ENCODE results near the gene AMOTL2. TPM values are rescaled to one million over a fixed set of nuclear protein-coding genes. Genes with fewer than 3 reads are reported as not detected.
A peak's percentile ranks its signal among the peaks of the same experiment; 100 is the strongest.

The AMOTL2 gene
- total RNA-seq, 1 experiment from 2014 or later = 153 TPM

GRCh38 chr3:134364936-134365765 lies 9.1 kb downstream of the AMOTL2 start:
- BruUV-seq (replicated peaks) = no TSS peak
- peaks cover 70% of the 10 kb centered on the region for H3K4me1 Mint-ChIP-seq (ENCODE audit: low read depth, unreplicated experiment)
- no peak for TF ChIP-seq CTCF (IDR thresholded peaks at IDR 0.05; ENCODE audit: unreplicated experiment)
- intact Hi-C loops (cut with micrococcal nuclease; ENCODE audit: unreplicated experiment) = loop anchor here (1.0 to 2.0 kb wide), 2 partner anchors 8 to 48 kb away; no protein-coding TSS in a partner anchor
- CTCF ChIA-PET = interaction anchor here (0.9 to 3.3 kb wide), 12 partner anchors 10 to 121 kb away, joined by 3 to 35 read pairs (median 6); partner anchors contain the start of genes AMOTL2, ANAPC13 and CEP63
- H3K4me3 Mint-ChIP-seq (ENCODE audit: low read depth, unreplicated experiment) = peak overlapping the region; percentile 43
- no peaks in the 10 kb centered on the region for H3K9me3 Mint-ChIP-seq (ENCODE audit: low read depth, unreplicated experiment)
- H3K36me3 Mint-ChIP-seq (ENCODE audit: insufficient read depth, unreplicated experiment) = peaks cover 100% of the 10 kb centered on the region
- no peaks in the 10 kb centered on the region for H3K27me3 Mint-ChIP-seq (ENCODE audit: unreplicated experiment)
- no peak for DNase-seq
- peak overlapping the region; percentile 53 for H3K27ac Mint-ChIP-seq (ENCODE audit: unreplicated experiment)

DNA sequence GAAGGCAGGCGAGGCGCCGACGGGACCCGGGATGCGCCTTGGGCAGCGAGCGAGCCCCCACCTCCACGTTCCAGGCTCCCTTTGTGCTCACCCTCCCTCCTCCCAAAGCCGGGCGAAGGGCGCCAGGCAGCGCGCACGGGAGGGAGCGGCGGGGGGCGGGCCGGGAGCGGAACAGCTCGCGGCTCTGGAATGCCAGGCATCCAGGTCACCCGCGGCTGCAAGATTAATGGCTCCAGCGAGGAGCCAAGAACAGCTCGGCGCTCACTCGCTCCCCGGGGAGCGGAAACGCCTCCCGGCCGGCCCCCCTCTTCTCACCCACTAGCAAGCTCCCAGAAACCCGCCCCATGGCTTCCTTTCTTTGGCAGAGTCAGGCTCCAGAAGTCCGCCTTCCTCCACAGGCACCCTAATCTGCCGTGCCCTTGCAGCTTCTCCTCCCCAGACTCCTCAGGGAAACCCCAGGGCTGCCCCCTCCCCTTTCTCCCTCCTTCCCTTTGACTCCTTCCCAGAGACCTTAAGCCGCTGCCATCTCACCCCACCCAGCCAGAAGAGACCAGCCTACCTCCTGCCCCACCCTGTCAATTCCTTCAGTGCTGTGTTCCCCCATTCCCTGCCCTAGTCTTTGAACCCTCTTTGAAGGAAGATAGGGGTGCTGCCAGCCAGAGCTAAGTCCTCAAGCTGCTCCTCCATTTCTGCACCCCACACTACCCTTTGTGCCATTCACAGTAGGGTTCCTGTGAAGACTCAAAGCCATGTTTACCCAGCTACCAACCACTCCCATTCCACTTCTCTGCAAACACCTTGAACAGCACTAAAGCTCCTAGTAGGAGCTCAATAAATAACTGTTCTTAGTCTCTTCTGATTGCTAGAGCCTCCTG lies 9.9 kb downstream of the AMOTL2 start:
- no peak for TF ChIP-seq CTCF (IDR thresholded peaks at IDR 0.05; ENCODE audit: unreplicated experiment)
- Mint-ChIP-seq H3K4me1 (ENCODE audit: low read depth, unreplicated experiment) (peaks cover 70% of the 10 kb centered on the region), H3K9me3 (ENCODE audit: low read depth, unreplicated experiment) (no peaks in the 10 kb centered on the region), H3K27ac (ENCODE audit: unreplicated experiment) (peak overlapping the region; percentile 53), H3K36me3 (ENCODE audit: insufficient read depth, unreplicated experiment) (peaks cover 100% of the 10 kb centered on the region), H3K27me3 (ENCODE audit: unreplicated experiment) (no peaks in the 10 kb centered on the region), H3K4me3 (ENCODE audit: low read depth, unreplicated experiment) (peak overlapping the region; percentile 43)
- intact Hi-C loops (cut with micrococcal nuclease; ENCODE audit: unreplicated experiment) = loop anchor here (1.0 to 2.0 kb wide), 2 partner anchors 9 to 47 kb away; no protein-coding TSS in a partner anchor
- peak; percentile 99 for DNase-seq
- no TSS peak for BruUV-seq (replicated peaks)
- CTCF ChIA-PET = interaction anchor here (0.7 to 3.3 kb wide), 24 partner anchors 8 to 141 kb away, joined by 3 to 35 read pairs (median 4); partner anchors contain the start of genes AMOTL2, ANAPC13 and CEP63

GRCh38 chr3:134363381-134363755 lies 10.9 kb downstream of the AMOTL2 start:
- no peak for TF ChIP-seq CTCF (IDR thresholded peaks at IDR 0.05; ENCODE audit: unreplicated experiment)
- no peaks in the 10 kb centered on the region for H3K27me3 Mint-ChIP-seq (ENCODE audit: unreplicated experiment)
- H3K27ac Mint-ChIP-seq (ENCODE audit: unreplicated experiment) = peak overlapping the region; percentile 53
- DNase-seq = no peak
- H3K4me1 Mint-ChIP-seq (ENCODE audit: low read depth, unreplicated experiment) = peaks cover 74% of the 10 kb centered on the region
- intact Hi-C loops (cut with micrococcal nuclease; ENCODE audit: unreplicated experiment) = no loop called here
- peak overlapping the region; percentile 43 for H3K4me3 Mint-ChIP-seq (ENCODE audit: low read depth, unreplicated experiment)
- no peaks in the 10 kb centered on the region for H3K9me3 Mint-ChIP-seq (ENCODE audit: low read depth, unreplicated experiment)
- CTCF ChIA-PET = interaction anchor here (0.5 to 3.3 kb wide), 15 partner anchors 9 to 111 kb away, joined by 3 to 35 read pairs (median 6); partner anchors contain the start of gene AMOTL2
- BruUV-seq (replicated peaks) = no TSS peak
- H3K36me3 Mint-ChIP-seq (ENCODE audit: insufficient read depth, unreplicated experiment) = peaks cover 100% of the 10 kb centered on the region

DNA sequence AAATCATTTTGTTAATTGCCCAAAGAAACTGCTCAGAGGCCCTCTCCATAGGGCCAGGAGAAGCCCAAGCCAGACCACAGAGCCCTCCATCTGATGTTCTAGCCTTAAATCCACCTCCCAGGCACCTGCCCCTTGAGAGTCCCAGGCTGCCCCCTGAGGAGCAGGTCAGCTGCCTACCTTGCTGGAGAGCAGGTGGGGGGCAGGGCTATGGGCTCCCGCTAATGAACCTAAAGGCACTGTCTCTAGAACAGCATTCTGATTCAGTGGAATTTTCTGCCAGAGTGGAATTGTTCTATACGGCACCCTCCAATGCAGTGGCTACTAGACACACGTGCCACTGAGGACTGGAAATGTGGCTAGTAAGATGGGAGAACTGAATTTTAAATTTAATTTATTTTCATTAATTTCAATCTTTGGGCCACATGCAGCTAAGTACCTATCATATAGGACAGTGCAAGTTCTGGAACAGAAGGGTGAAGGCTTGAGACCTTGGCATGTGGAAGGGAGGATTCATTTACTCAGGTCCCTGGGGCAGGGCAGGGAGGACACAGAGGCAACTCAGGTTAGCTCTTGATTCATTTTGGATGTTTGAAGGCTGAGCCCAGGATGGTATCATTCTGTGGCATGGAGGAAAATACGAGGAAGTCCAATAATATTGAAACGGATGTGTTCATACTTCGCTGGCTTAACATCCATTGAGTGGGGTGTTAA lies 11.4 kb downstream of the AMOTL2 start:
- H3K36me3 Mint-ChIP-seq (ENCODE audit: insufficient read depth, unreplicated experiment) = peaks cover 100% of the 10 kb centered on the region
- H3K4me3 Mint-ChIP-seq (ENCODE audit: low read depth, unreplicated experiment) = peak overlapping the region; percentile 43
- no peaks in the 10 kb centered on the region for H3K9me3 Mint-ChIP-seq (ENCODE audit: low read depth, unreplicated experiment)
- H3K4me1 Mint-ChIP-seq (ENCODE audit: low read depth, unreplicated experiment) = peaks cover 79% of the 10 kb centered on the region
- intact Hi-C loops (cut with micrococcal nuclease; ENCODE audit: unreplicated experiment) = no loop called here
- DNase-seq = no peak
- TF ChIP-seq CTCF (IDR thresholded peaks at IDR 0.05; ENCODE audit: unreplicated experiment) = no peak
- BruUV-seq (replicated peaks) = TSS peak; percentile 3
- H3K27ac Mint-ChIP-seq (ENCODE audit: unreplicated experiment) = peak overlapping the region; percentile 53
- CTCF ChIA-PET = interaction anchor here (0.5 to 3.3 kb wide), 4 partner anchors 13 to 109 kb away, joined by 3 to 35 read pairs (median 4); partner anchors contain the start of gene AMOTL2
- H3K27me3 Mint-ChIP-seq (ENCODE audit: unreplicated experiment) = no peaks in the 10 kb centered on the region

Data from Calu3 (cell line).